ENCODE data around the gene B4GAT1. TPM values are rescaled to one million over a fixed set of nuclear protein-coding genes. Genes with fewer than 3 reads are reported as not detected.

The B4GAT1 gene
- total RNA-seq, 1 donor from 2014 or later = 42.7 TPM

DNA sequence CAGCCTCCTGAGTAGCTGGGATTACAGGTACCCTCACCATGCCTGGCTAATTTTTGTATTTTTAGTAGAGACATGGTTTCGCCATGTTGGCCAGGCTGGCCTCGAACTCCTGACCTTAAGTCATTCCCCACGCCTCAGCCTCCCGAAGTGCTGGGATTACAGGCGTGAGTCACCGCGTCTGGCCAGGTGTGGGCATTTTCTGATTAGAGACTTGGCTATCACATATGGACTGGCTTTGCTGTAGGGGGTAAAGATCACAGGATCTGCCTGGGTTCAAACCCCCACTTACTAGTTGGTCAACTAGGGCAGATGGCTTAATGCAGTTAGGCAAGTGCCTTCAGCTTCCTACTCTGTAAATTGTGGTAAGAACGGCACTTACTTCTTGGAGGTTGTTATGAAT lies 37.1 kb downstream of the B4GAT1 start:
- Mint-ChIP-seq H3K36me3 (ENCODE audit: unreplicated experiment) (no peaks in the 10 kb centered on the region), H3K4me1 (ENCODE audit: low read depth, unreplicated experiment) (peaks cover 30% of the 10 kb centered on the region), H3K4me3 (ENCODE audit: unreplicated experiment) (peak overlapping the region; percentile 30), H3K27me3 (ENCODE audit: unreplicated experiment) (peaks cover 12% of the 10 kb centered on the region), H3K27ac (ENCODE audit: unreplicated experiment) (no peak overlapping the region), H3K9me3 (ENCODE audit: unreplicated experiment) (peaks cover 10% of the 10 kb centered on the region)
- TF ChIP-seq, protein P1, sequence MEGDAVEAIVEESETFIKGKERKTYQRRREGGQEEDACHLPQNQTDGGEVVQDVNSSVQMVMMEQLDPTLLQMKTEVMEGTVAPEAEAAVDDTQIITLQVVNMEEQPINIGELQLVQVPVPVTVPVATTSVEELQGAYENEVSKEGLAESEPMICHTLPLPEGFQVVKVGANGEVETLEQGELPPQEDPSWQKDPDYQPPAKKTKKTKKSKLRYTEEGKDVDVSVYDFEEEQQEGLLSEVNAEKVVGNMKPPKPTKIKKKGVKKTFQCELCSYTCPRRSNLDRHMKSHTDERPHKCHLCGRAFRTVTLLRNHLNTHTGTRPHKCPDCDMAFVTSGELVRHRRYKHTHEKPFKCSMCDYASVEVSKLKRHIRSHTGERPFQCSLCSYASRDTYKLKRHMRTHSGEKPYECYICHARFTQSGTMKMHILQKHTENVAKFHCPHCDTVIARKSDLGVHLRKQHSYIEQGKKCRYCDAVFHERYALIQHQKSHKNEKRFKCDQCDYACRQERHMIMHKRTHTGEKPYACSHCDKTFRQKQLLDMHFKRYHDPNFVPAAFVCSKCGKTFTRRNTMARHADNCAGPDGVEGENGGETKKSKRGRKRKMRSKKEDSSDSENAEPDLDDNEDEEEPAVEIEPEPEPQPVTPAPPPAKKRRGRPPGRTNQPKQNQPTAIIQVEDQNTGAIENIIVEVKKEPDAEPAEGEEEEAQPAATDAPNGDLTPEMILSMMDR (IDR thresholded peaks at IDR 0.05; ENCODE audit: partially characterized antibody, unreplicated experiment) = no peak
- DNase-seq = no peak

DNA sequence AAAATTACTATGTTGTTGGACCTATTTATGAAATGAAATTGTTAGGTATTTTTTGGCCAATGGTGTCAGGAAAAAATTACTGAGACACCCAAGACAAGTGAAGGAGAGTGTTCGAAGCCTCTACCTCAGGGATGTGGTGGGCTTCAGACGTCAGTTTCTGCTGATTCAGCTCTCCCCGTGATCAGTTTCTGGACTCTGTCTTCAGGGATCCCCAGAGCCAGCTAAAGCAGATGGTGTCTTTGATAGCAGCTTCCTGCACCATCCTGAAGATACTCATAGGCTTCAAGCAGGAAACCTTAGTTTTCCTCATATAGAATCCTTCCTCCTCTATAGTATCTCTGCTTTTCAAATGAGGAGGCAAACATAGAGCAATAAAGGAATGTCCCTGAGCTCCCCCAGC lies 38.0 kb downstream of the B4GAT1 start:
- Mint-ChIP-seq H3K27ac (ENCODE audit: unreplicated experiment) (peak overlapping the region; percentile 84), H3K36me3 (ENCODE audit: unreplicated experiment) (no peaks in the 10 kb centered on the region), H3K9me3 (ENCODE audit: unreplicated experiment) (peaks cover 7% of the 10 kb centered on the region), H3K4me3 (ENCODE audit: unreplicated experiment) (peak overlapping the region; percentile 30), H3K27me3 (ENCODE audit: unreplicated experiment) (peaks cover 10% of the 10 kb centered on the region), H3K4me1 (ENCODE audit: low read depth, unreplicated experiment) (peaks cover 26% of the 10 kb centered on the region)
- no peak for DNase-seq
- TF ChIP-seq, protein P1 (IDR thresholded peaks at IDR 0.05; ENCODE audit: partially characterized antibody, unreplicated experiment) = no peak

DNA sequence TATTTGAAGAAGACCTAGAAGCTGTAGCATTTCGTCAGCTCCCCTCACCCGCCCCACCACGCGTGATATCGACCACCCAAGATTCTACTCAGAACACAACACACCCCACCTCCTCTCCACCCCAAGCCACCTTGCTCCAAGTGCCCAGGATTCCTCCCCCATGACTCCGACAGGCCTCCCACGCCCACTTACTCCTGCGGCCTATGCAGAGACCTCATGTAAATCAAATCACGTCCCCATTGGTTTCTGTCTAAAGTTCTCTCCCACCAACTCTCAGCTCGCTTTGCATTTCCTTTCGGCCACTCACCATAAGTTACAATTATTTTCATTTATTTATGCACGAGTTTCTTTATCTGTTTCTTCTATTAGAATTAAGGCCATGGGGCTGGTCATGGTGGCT lies 44.8 kb downstream of the B4GAT1 start:
- no peaks in the 10 kb centered on the region for H3K9me3 Mint-ChIP-seq (ENCODE audit: unreplicated experiment)
- H3K27me3 Mint-ChIP-seq (ENCODE audit: unreplicated experiment) = peaks cover under 1% of the 10 kb centered on the region
- H3K27ac Mint-ChIP-seq (ENCODE audit: unreplicated experiment) = peak overlapping the region; percentile 23
- no peak overlapping the region for H3K4me3 Mint-ChIP-seq (ENCODE audit: unreplicated experiment)
- H3K36me3 Mint-ChIP-seq (ENCODE audit: unreplicated experiment) = no peaks in the 10 kb centered on the region
- TF ChIP-seq, protein P1 (IDR thresholded peaks at IDR 0.05; ENCODE audit: partially characterized antibody, unreplicated experiment) = no peak
- H3K4me1 Mint-ChIP-seq (ENCODE audit: low read depth, unreplicated experiment) = no peaks in the 10 kb centered on the region
- no peak for DNase-seq

DNA sequence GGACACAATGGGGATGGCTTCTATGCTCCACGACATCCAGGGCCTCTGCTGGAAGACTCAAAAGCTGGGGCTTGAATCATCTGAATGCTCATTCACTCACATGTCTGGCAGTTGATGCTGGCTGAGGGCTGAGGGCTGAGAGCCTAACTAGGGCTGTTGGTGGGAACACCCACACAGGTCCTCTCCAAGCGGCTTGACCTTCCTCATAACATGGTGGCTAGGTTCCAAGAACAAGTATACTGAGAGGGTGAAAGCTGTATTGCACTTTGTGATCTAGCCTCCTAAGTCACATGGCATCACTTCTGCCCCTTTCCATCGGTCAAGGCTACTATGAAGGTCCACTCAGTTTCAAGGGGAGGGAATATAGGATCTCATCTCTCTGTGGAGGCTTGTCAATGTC lies 48.2 kb downstream of the B4GAT1 start:
- TF ChIP-seq, protein P1 (IDR thresholded peaks at IDR 0.05; ENCODE audit: partially characterized antibody, unreplicated experiment) = no peak
- H3K4me1 Mint-ChIP-seq (ENCODE audit: low read depth, unreplicated experiment) = no peaks in the 10 kb centered on the region
- no peaks in the 10 kb centered on the region for H3K36me3 Mint-ChIP-seq (ENCODE audit: unreplicated experiment)
- H3K4me3 Mint-ChIP-seq (ENCODE audit: unreplicated experiment) = no peak overlapping the region
- H3K9me3 Mint-ChIP-seq (ENCODE audit: unreplicated experiment) = peaks cover 3% of the 10 kb centered on the region
- H3K27ac Mint-ChIP-seq (ENCODE audit: unreplicated experiment) = no peak overlapping the region
- H3K27me3 Mint-ChIP-seq (ENCODE audit: unreplicated experiment) = peaks cover 5% of the 10 kb centered on the region
- no peak for DNase-seq

DNA sequence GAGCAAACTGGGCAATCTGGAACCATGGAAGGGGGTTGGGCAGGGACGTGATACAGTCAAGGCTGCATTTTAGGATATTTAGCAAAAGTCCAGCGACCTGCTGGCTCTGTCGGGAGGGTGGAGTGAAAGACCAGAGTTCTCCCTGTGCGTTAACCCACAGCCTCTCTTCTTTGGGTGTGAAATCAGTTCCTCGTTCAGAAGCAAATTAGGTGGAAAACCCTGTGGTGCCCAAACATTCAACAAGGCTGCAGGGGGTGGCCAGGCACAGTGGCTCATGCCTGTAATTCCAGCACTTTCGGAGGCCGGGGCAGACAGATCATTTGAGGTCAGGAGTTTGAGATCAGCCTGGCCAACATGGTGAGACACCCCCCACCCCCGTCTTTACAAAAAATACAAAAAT lies 49.8 kb downstream of the B4GAT1 start:
- peaks cover 7% of the 10 kb centered on the region for H3K27me3 Mint-ChIP-seq (ENCODE audit: unreplicated experiment)
- H3K4me3 Mint-ChIP-seq (ENCODE audit: unreplicated experiment) = no peak overlapping the region
- DNase-seq = no peak
- peaks cover 8% of the 10 kb centered on the region for H3K4me1 Mint-ChIP-seq (ENCODE audit: low read depth, unreplicated experiment)
- H3K9me3 Mint-ChIP-seq (ENCODE audit: unreplicated experiment) = peaks cover 10% of the 10 kb centered on the region
- H3K27ac Mint-ChIP-seq (ENCODE audit: unreplicated experiment) = no peak overlapping the region
- TF ChIP-seq, protein P1 (IDR thresholded peaks at IDR 0.05; ENCODE audit: partially characterized antibody, unreplicated experiment) = no peak
- H3K36me3 Mint-ChIP-seq (ENCODE audit: unreplicated experiment) = no peaks in the 10 kb centered on the region

Other genes with a start within 250 kb of the B4GAT1 start
- gene KLC2, start 89.9 kb downstream of the B4GAT1 start, total RNA-seq (ENCODE audit: unreplicated experiment) = 127 TPM
- 85.4 TPM for gene RAB1B, start 79.0 kb downstream of the B4GAT1 start, total RNA-seq (ENCODE audit: unreplicated experiment)
- gene CNIH2, start 69.5 kb downstream of the B4GAT1 start, total RNA-seq (ENCODE audit: unreplicated experiment) = 61.3 TPM
- 115 TPM for gene YIF1A, start 58.5 kb downstream of the B4GAT1 start, total RNA-seq (ENCODE audit: unreplicated experiment)
- gene TMEM151A, start 55.7 kb downstream of the B4GAT1 start, total RNA-seq (ENCODE audit: unreplicated experiment) = 19.2 TPM
- gene CD248, start 30.6 kb downstream of the B4GAT1 start, total RNA-seq (ENCODE audit: unreplicated experiment) = 11.4 TPM
- gene RIN1, start 11.2 kb downstream of the B4GAT1 start, total RNA-seq (ENCODE audit: unreplicated experiment) = 1.9 TPM
- 44.0 TPM for gene BRMS1, start 2.5 kb downstream of the B4GAT1 start, total RNA-seq (ENCODE audit: unreplicated experiment)
- 2.8 TPM for gene SLC29A2, start 24.1 kb upstream of the B4GAT1 start, total RNA-seq (ENCODE audit: unreplicated experiment)
- 0.78 TPM for gene NPAS4, start 73.4 kb upstream of the B4GAT1 start, total RNA-seq (ENCODE audit: unreplicated experiment)
- gene MRPL11, start 91.2 kb upstream of the B4GAT1 start, total RNA-seq (ENCODE audit: unreplicated experiment) = 27.5 TPM
- 7.7 TPM for gene PELI3, start 119.3 kb upstream of the B4GAT1 start, total RNA-seq (ENCODE audit: unreplicated experiment)
- 72.0 TPM for gene DPP3, start 132.8 kb upstream of the B4GAT1 start, total RNA-seq (ENCODE audit: unreplicated experiment)
- 37.3 TPM for gene BBS1, start 163.0 kb upstream of the B4GAT1 start, total RNA-seq (ENCODE audit: unreplicated experiment)
- 11.5 TPM for gene ZDHHC24, start 198.4 kb upstream of the B4GAT1 start, total RNA-seq (ENCODE audit: unreplicated experiment)
- 2.0 TPM for gene ACTN3, start 199.3 kb upstream of the B4GAT1 start, total RNA-seq (ENCODE audit: unreplicated experiment)
- 31.1 TPM for gene CTSF, start 221.0 kb upstream of the B4GAT1 start, total RNA-seq (ENCODE audit: unreplicated experiment)
- gene CCDC87, start 245.4 kb upstream of the B4GAT1 start, total RNA-seq (ENCODE audit: unreplicated experiment) = 0.51 TPM
- 65.1 TPM for gene CCS, start 245.6 kb upstream of the B4GAT1 start, total RNA-seq (ENCODE audit: unreplicated experiment)